Peyer's patch (tissue), 4 donors: Measurements from ENCODE around the gene NUDT16L1.

Experiments
- CTCF ChIP-seq, 6 experiments: fragments of 450-650 bp in 4 of 6; fragments of 200-600 bp in 2 of 6; sonication (generic) in 1 of 6; IDR thresholded peaks; one replicate each; pipeline ENCODE4 v1.5.1; 2017 to 2019; ENCODE audit warnings: antibody characterized with exemption in 6 of 6, mild to moderate bottlenecking in 3 of 6, moderate library complexity in 1 of 6
- POLR2A ChIP-seq, 2 donors: fragments of 450-650 bp; IDR thresholded peaks; one replicate each; pipeline ENCODE4 v1.5.1; 2017; ENCODE audit warnings: antibody characterized with exemption in 2 of 2, mild to moderate bottlenecking in 2 of 2, moderate library complexity in 2 of 2

- TF ChIP-seq POLR2A (IDR thresholded peaks at IDR 0.05) (no peak), CTCF (IDR thresholded peaks at IDR 0.05) (no peak)
These were observed 33.3 kb downstream of the NUDT16L1 start for GRCh38 chr16:4726616-4727015.
